Measurements from ENCODE around the gene ROR2.
"Not testable (repeated sequence)": the region's sequence is repeated elsewhere in the genome, so short reads cannot be mapped to it uniquely, and the experiment has no call there.

- TF ChIP-seq CTCF, POLR2A (IDR thresholded peaks at IDR 0.05): not testable (repeated sequence)
These were observed 315.2 kb downstream of the ROR2 start for GRCh38 chr9:91634832-91635231.

All from Peyer's patch (tissue), 4 donors.